Measurements from ENCODE around the gene SSBP3. TPM values are rescaled to one million over a fixed set of nuclear protein-coding genes. Genes with fewer than 3 reads are reported as not detected.

The SSBP3 gene
- total RNA-seq, 1 experiment from 2014 or later, result 37.5 TPM

- Histone ChIP-seq H3K9me3 (ENCODE audit: control insufficient read depth in 1 of 2, insufficient read depth in 1 of 2, low read depth in 1 of 2, low read length in 2 of 2) (no peaks in the 10 kb centered on the region), H3K27me3 (ENCODE audit: insufficient read depth, low read length) (no peaks in the 10 kb centered on the region), H2AFZ (ENCODE audit: low read depth, low read length, poor library complexity, severe bottlenecking) (no peak overlapping the region), H4K20me1 (ENCODE audit: insufficient read depth) (no peaks in the 10 kb centered on the region), H3K36me3 (ENCODE audit: control insufficient read depth in 1 of 2, insufficient read depth in 2 of 2, low read length in 2 of 2) (no peaks in the 10 kb centered on the region; a peak in 1 of 4 replicates), H3K4me1 (ENCODE audit: control insufficient read depth in 1 of 2, insufficient read depth in 2 of 2, low read length in 2 of 2) (no peaks in the 10 kb centered on the region), H3K4me2 (ENCODE audit: low read length) (no peak overlapping the region), H3K79me2 (ENCODE audit: insufficient read depth, low read length) (no peaks in the 10 kb centered on the region), H3K9ac (ENCODE audit: low read length) (no peak overlapping the region), H3K4me3 (replicated peaks in 1 of 2; ENCODE audit: low read depth in 1 of 2, low read length in 2 of 2) (no peak overlapping the region), H3K9me2 (ENCODE audit: insufficient read depth) (no peaks in the 10 kb centered on the region), H3K27ac (ENCODE audit: low read depth, low read length) (no peak overlapping the region)
- POLR2A ChIA-PET, result no interaction called here
- RAD21 ChIA-PET (ENCODE audit: low non-redundant PET in 1 of 2, low total read pairs in 2 of 2, uncharacterized antibody in 2 of 2, unreplicated experiment in 2 of 2), result no interaction called here
- intact Hi-C loops (cut with micrococcal nuclease), result no loop called here
- ATAC-seq (no peak), DNase-seq (ENCODE audit: low read depth, low spot score) (no peak)
- BruUV-seq (replicated peaks), result no TSS peak
- TF ChIP-seq JUND (IDR thresholded peaks at IDR 0.05) (no peak), RAD21 (IDR thresholded peaks at IDR 0.05; ENCODE audit: low read depth) (no peak), MAX (IDR thresholded peaks at IDR 0.05) (no peak), REST (IDR thresholded peaks at IDR 0.05; ENCODE audit: low read depth) (no peak), FOSL1 (IDR thresholded peaks at IDR 0.05; ENCODE audit: low read depth) (no peak), ZFX (IDR thresholded peaks at IDR 0.05) (no peak), EGR1 (IDR thresholded peaks at IDR 0.05; ENCODE audit: low read depth) (no peak), POLR2A (IDR thresholded peaks at IDR 0.05; ENCODE audit: borderline replicate concordance, extremely low read depth, insufficient read depth, insufficient read length) (no peak), CTCF (IDR thresholded peaks at IDR 0.05 in 2 of 3, conservative IDR thresholded peaks at IDR 0.05 in 1 of 3; ENCODE audit: borderline replicate concordance in 1 of 3, insufficient read depth in 1 of 3, low read depth in 2 of 3, low read length in 2 of 3) (no peak), POLR2AphosphoS5 (IDR thresholded peaks at IDR 0.05; ENCODE audit: low read depth, low read length) (no peak), SP1 (IDR thresholded peaks at IDR 0.05; ENCODE audit: low read depth) (no peak)
- CTCF ChIA-PET, result no interaction called here
Observed at GRCh38 chr1:54177726-54178125, 228.5 kb downstream of the SSBP3 start.
